Measurements from ENCODE around the gene HS3ST4.

HS3ST4 gene

DNA sequence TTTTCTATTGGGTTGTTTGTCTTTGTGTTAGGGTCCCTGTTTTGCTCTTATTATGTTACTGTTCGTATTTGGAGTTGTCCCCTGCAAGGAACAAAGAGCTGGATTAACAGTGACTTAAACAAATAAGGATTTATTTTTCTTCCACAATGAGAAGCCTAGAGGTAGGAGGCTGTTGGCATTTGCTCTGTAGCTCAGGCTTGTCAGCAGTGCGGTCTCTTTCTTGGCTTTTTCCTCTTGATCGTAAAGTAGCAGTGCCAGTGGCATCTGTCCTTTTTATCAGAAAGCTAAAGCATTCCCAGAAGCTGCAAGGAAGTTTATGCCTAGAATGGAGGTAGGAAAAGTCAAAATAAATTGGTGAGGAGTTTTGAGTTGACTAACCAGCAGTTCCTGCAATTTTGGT is 154.1 kb downstream of the HS3ST4 start:
- Histone ChIP-seq H3K27ac (ENCODE audit: low read depth, low read length) (no peak overlapping the region), H3K4me1 (ENCODE audit: control insufficient read depth, insufficient read depth, low read length) (no peaks in the 10 kb centered on the region), H3K9ac (ENCODE audit: low read length) (no peak overlapping the region), H3K4me3 (ENCODE audit: low read length) (no peak overlapping the region), H3K36me3 (ENCODE audit: control insufficient read depth, insufficient read depth, low read length) (no peaks in the 10 kb centered on the region), H3K27me3 (ENCODE audit: control insufficient read depth, insufficient read depth, low read length) (no peaks in the 10 kb centered on the region)

DNA sequence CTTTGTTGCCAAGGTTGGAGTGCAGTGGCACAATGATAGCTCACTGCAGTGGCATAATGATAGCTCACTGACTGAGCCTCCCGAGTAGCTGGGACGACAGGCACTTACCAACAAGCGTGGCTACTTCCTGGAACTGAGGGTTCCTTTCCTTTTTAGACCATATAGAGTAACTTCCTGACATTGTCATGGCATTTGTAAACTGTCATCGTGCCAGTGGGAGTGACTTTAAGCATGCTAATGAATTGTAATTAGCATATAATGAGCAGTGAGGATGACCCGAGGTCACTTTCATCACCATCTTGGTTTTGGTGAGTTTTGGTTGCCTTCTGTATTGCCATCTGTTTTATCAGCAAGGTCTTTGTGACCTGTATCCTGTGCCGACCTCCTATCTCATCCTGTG is 162.4 kb downstream of the HS3ST4 start:
- Histone ChIP-seq H3K4me3 (ENCODE audit: low read length) (no peak overlapping the region), H3K27me3 (ENCODE audit: control insufficient read depth, insufficient read depth, low read length) (no peaks in the 10 kb centered on the region), H3K36me3 (ENCODE audit: control insufficient read depth, insufficient read depth, low read length) (no peaks in the 10 kb centered on the region), H3K27ac (ENCODE audit: low read depth, low read length) (no peak overlapping the region), H3K9ac (ENCODE audit: low read length) (no peak overlapping the region), H3K4me1 (ENCODE audit: control insufficient read depth, insufficient read depth, low read length) (no peaks in the 10 kb centered on the region)

DNA sequence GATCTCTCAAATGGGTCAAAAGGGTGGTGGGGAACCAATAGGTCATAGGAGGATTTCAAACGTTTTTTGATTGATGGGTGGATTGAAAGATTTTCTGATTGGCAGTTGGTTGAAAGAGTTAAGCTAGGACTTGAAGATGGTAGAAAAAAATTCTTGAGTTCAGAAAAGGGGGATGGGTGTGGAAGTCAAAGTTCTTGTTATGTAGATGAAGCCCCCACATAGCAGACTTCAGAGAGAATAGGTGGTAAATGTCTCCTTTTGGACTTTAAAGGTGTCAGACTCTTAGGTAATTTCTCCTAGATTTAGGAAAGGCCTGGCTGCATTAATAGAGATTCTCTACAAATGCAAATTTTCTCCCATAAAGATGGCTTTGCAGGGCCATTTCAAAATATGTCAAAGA is 163.3 kb downstream of the HS3ST4 start:
- Histone ChIP-seq H3K4me1 (ENCODE audit: control insufficient read depth, insufficient read depth, low read length) (no peaks in the 10 kb centered on the region), H3K27ac (ENCODE audit: low read depth, low read length) (no peak overlapping the region), H3K27me3 (ENCODE audit: control insufficient read depth, insufficient read depth, low read length) (no peaks in the 10 kb centered on the region)

DNA sequence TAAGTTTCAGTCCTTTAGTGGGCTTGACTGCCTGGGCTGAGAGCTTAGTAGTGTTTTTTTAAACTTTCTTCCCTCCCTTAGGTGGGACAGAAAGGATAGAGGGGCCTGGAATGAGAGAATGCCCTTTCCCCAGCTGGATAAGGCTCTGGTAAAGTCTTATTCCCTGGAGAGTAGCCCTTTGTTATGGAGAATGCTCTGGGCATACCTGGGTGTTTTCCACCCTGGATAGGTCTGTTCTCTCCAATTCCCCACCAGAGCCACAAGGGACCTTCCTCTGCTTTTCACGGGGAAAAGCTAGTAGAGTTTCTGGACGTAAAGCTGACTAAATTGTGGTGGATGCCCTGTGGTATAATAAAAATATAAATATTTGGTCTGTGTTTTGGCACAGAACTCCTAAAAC is 164.1 kb downstream of the HS3ST4 start:
- Histone ChIP-seq H3K9ac (ENCODE audit: low read length) (no peak overlapping the region), H3K4me1 (ENCODE audit: control insufficient read depth, insufficient read depth, low read length) (no peaks in the 10 kb centered on the region), H3K27ac (ENCODE audit: low read depth, low read length) (no peak overlapping the region), H3K27me3 (ENCODE audit: control insufficient read depth, insufficient read depth, low read length) (no peaks in the 10 kb centered on the region), H3K36me3 (ENCODE audit: control insufficient read depth, insufficient read depth, low read length) (no peaks in the 10 kb centered on the region), H3K4me3 (ENCODE audit: low read length) (no peak overlapping the region)

More for the DNA sequence above, 163.3 kb downstream of the HS3ST4 start:
- Histone ChIP-seq H3K9ac (ENCODE audit: low read length) (no peak overlapping the region), H3K4me3 (ENCODE audit: low read length) (no peak overlapping the region), H3K36me3 (ENCODE audit: control insufficient read depth, insufficient read depth, low read length) (no peaks in the 10 kb centered on the region)

DNA sequence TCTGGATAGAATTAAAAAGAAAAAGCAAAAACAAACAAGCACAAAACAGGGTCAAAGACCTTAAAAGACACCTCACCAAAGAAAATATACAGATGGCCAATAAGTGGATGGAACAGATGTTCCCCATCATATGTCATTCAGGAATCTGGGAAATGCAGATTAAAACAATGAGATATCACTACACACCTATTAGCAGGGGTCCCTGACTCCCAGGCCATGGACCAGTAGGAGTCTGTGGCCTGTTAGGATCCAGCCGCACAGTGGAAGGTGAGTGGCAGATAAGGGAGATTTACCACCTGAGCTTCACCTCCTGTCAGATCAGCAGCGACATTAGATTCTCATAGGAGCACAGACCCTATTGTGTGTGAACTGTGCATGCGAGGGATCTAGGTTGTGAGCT is 167.9 kb downstream of the HS3ST4 start:
- no peaks in the 10 kb centered on the region for H3K27me3 ChIP-seq (ENCODE audit: control insufficient read depth, insufficient read depth, low read length)
- no peaks in the 10 kb centered on the region for H3K36me3 ChIP-seq (ENCODE audit: control insufficient read depth, insufficient read depth, low read length)
- no peaks in the 10 kb centered on the region for H3K4me1 ChIP-seq (ENCODE audit: control insufficient read depth, insufficient read depth, low read length)
- no peak overlapping the region for H3K4me3 ChIP-seq (ENCODE audit: low read length)
- no peak overlapping the region for H3K9ac ChIP-seq (ENCODE audit: low read length)
- H3K27ac ChIP-seq (ENCODE audit: low read depth, low read length), result no peak overlapping the region

DNA sequence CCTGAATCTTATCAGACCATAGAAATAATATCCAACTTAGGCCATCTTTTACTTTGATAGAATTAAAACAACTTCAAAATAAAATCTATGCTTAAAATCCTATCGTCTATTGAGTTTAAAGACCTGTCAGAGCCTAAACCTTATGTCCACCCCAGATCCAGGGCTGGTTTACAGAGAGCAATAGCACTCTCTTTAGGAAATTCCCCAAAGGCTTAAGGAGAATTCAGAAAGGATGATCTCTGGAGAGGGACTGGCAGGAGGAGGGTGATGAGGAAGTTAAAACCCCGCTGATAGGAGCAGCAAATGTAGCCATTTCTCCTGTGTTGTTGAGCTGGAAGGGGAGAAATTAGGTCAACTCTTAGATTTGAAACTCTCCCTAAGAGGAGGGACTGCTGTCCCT is 175.3 kb downstream of the HS3ST4 start:
- no peaks in the 10 kb centered on the region for H3K27me3 ChIP-seq (ENCODE audit: control insufficient read depth, insufficient read depth, low read length)
- H3K4me1 ChIP-seq (ENCODE audit: control insufficient read depth, insufficient read depth, low read length), result no peaks in the 10 kb centered on the region
- H3K4me3 ChIP-seq (ENCODE audit: low read length), result no peak overlapping the region
- H3K36me3 ChIP-seq (ENCODE audit: control insufficient read depth, insufficient read depth, low read length), result no peaks in the 10 kb centered on the region
- H3K9ac ChIP-seq (ENCODE audit: low read length), result no peak overlapping the region
- H3K27ac ChIP-seq (ENCODE audit: low read depth, low read length), result no peak overlapping the region

DNA sequence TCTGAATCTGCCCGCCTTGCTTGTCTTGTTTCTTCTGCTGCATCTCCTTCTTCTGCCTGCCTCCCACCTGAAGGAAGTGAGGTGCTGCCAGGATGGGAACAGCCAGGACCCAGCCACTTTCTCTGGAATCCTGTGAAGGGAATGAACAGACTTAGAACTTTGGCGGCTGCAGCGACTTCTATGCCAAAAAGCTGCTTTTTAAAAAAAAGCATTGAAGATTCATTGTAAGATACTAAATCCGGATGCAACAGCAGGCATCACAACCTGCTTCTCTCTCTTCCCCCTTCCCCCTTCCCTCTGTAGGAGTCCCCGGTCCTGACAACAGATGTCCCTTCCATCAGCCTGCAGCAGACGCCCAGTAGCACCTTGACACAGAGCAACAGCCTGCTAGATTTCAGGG is 176.3 kb downstream of the HS3ST4 start:
- no peak overlapping the region for H3K4me3 ChIP-seq (ENCODE audit: low read length)
- H3K9ac ChIP-seq (ENCODE audit: low read length), result no peak overlapping the region
- H3K36me3 ChIP-seq (ENCODE audit: control insufficient read depth, insufficient read depth, low read length), result no peaks in the 10 kb centered on the region
- H3K4me1 ChIP-seq (ENCODE audit: control insufficient read depth, insufficient read depth, low read length), result no peaks in the 10 kb centered on the region
- H3K27me3 ChIP-seq (ENCODE audit: control insufficient read depth, insufficient read depth, low read length), result no peaks in the 10 kb centered on the region
- H3K27ac ChIP-seq (ENCODE audit: low read depth, low read length), result no peak overlapping the region

DNA sequence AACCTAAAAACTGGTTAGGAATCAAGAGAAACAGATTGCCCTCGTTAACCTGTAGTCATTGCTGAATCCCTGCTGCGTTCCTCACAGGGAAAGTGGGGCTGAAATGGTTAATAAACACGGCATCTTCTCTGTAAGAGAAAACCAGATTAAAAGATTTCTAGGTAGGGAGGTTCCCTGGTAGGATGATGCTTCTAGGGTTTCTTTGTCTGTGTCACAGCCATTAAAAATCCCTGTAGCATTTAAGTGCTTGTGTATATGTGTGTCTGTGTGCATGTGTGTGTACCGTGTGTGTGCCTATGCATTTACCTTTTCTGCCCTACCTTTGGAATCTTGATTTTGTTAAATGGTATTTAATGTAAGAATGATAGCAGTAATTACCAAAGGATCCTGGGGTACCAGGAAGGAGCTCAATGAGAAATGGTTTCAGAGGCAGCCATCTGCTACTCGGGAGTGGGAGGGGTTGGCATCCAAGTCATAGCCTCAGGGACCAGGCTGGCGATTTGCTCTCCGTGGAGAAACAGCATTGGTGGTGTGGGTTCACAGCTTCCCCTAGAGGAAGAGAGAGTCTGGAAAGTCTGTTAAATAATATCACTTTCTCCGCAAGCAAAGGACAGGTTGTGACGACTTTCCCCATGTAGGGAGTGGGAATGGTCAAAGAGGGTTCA is 177.1 kb downstream of the HS3ST4 start:
- H3K4me1 ChIP-seq (ENCODE audit: control insufficient read depth, insufficient read depth, low read length), result no peaks in the 10 kb centered on the region
- H3K27me3 ChIP-seq (ENCODE audit: control insufficient read depth, insufficient read depth, low read length), result no peaks in the 10 kb centered on the region
- no peak overlapping the region for H3K9ac ChIP-seq (ENCODE audit: low read length)
- no peak overlapping the region for H3K4me3 ChIP-seq (ENCODE audit: low read length)
- no peak overlapping the region for H3K27ac ChIP-seq (ENCODE audit: low read depth, low read length)
- no peaks in the 10 kb centered on the region for H3K36me3 ChIP-seq (ENCODE audit: control insufficient read depth, insufficient read depth, low read length)

DNA sequence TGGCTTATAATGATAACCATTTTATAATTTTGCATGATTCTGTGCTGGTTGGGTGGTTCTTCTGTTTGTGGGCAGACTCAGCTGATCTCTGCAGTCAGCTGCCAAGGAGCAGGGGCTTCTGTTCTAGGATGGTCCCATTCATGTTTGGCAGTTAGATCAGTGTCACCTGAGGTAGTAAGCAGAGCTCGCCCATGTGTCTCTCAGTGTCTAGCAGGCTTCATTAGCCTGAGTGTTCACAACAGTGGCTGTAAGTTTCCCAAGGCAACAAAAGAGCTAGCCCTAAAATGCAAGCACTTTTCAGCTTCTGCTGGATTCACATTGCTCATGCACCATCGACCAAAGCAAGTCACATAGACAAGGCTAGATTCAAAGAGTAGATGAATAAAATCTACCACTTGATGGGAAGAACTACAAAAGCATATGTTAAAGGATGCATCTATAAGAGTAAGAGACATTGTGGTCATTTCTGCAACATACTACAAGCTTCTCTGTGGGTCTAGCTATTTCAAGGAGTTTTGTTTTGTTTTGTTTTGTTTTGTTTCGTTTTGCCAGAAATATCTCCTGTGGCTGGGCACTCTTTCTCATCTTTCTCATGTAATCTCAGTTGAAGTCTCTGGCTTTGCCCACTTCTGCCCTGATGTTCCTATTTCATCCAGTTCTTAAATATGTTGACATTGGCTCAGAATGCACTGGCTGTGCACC is 180.8 kb downstream of the HS3ST4 start:
- no peak overlapping the region for H3K4me3 ChIP-seq (ENCODE audit: low read length)
- H3K9ac ChIP-seq (ENCODE audit: low read length), result no peak overlapping the region
- H3K4me1 ChIP-seq (ENCODE audit: control insufficient read depth, insufficient read depth, low read length), result no peaks in the 10 kb centered on the region
- no peaks in the 10 kb centered on the region for H3K27me3 ChIP-seq (ENCODE audit: control insufficient read depth, insufficient read depth, low read length)
- no peaks in the 10 kb centered on the region for H3K36me3 ChIP-seq (ENCODE audit: control insufficient read depth, insufficient read depth, low read length)
- no peak overlapping the region for H3K27ac ChIP-seq (ENCODE audit: low read depth, low read length)

DNA sequence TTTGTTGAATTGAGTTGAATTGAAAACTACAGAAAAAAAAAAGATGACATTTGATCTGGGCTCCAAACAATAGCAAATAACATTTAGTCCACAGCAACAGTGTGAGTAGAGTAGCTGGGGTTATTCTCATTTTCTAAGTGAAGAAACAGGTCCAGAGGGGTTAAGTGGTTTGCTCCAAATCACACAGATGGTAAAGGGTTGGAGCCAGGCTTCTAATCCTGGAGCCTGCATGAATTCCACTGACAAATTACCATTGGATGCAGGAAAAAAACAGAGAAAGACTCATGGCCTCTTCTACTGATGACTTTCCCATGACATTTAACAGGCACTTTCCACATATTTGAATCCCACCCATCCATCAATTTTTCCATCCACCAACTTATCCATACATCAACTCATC is 182.4 kb downstream of the HS3ST4 start:
- no peaks in the 10 kb centered on the region for H3K4me1 ChIP-seq (ENCODE audit: control insufficient read depth, insufficient read depth, low read length)
- H3K27me3 ChIP-seq (ENCODE audit: control insufficient read depth, insufficient read depth, low read length), result no peaks in the 10 kb centered on the region
- H3K4me3 ChIP-seq (ENCODE audit: low read length), result no peak overlapping the region
- no peak overlapping the region for H3K27ac ChIP-seq (ENCODE audit: low read depth, low read length)
- H3K36me3 ChIP-seq (ENCODE audit: control insufficient read depth, insufficient read depth, low read length), result no peaks in the 10 kb centered on the region
- no peak overlapping the region for H3K9ac ChIP-seq (ENCODE audit: low read length)

DNA sequence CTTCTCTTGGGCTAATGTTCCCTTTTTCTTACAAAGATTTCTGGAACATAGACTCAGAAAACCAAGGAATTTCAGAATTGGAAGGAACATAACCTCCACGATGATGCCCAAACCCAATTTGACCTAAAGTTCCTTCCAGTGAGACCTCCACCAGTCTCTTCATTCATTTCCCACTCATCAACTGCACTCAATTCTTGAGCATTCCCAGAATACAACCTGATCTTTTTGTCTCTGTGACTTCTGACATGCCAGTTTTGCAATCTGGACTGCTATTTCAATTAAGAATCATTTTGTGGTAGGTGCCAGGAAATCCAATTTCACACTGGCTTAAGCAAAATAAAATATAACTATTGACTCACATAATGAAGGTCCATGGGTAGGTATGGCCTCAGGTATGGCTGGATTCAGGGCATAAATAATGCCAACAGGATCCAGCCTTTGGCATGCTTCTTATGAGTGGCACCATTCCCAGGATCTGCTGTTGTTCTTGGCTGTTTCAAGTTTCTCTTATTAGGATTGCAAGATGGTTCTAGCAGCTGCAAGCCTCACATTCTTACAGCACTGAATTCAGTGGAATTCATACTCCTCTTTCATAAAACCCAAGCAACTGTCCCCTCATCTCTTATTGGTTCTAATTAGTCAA is 184.3 kb downstream of the HS3ST4 start:
- Histone ChIP-seq H3K4me3 (ENCODE audit: low read length) (no peak overlapping the region), H3K27me3 (ENCODE audit: control insufficient read depth, insufficient read depth, low read length) (no peaks in the 10 kb centered on the region), H3K36me3 (ENCODE audit: control insufficient read depth, insufficient read depth, low read length) (no peaks in the 10 kb centered on the region), H3K9ac (ENCODE audit: low read length) (no peak overlapping the region), H3K4me1 (ENCODE audit: control insufficient read depth, insufficient read depth, low read length) (no peaks in the 10 kb centered on the region), H3K27ac (ENCODE audit: low read depth, low read length) (no peak overlapping the region)

DNA sequence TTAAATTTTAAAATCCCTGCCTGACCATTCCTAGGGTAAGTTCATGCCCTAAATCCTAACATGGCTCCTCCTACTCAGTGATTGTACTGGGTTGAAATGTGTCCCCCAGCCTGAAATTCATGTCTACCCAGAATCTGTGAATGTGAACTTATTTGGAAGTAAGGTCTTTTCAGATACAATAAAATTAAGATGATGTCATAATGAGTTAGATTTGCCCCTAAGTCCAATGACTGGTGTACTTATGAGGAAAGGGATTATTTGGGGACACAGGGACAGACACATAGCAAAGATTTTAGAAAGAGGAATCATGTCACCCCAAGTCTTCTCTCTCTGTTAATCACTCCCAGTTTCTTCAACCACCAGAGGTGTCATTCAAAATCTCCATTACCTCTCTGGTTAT is 185.3 kb downstream of the HS3ST4 start:
- Histone ChIP-seq H3K4me3 (ENCODE audit: low read length) (no peak overlapping the region), H3K4me1 (ENCODE audit: control insufficient read depth, insufficient read depth, low read length) (no peaks in the 10 kb centered on the region), H3K27me3 (ENCODE audit: control insufficient read depth, insufficient read depth, low read length) (no peaks in the 10 kb centered on the region), H3K9ac (ENCODE audit: low read length) (no peak overlapping the region), H3K36me3 (ENCODE audit: control insufficient read depth, insufficient read depth, low read length) (no peaks in the 10 kb centered on the region), H3K27ac (ENCODE audit: low read depth, low read length) (no peak overlapping the region)

DNA sequence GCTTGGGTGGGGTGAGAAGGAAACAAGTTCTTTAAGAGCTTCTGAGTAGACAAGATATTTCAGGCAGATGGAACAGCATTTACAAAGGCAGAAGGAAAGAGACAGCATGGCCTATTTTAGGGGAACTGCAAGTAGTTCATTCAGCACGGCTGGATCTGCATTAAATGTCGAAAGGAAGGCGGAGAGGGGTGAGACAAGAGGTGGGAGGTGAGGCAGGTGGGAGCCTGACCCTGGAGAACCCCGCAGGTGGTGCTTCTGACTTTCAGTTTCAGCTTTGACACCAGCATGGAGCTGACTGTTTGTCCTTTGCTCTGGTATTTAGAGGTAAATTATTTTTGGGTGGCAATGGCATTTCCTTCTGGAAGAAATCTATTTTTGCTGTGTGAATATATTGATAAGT is 194.8 kb downstream of the HS3ST4 start:
- H3K9ac ChIP-seq (ENCODE audit: low read length), result no peak overlapping the region
- no peak overlapping the region for H3K27ac ChIP-seq (ENCODE audit: low read depth, low read length)
- H3K27me3 ChIP-seq (ENCODE audit: control insufficient read depth, insufficient read depth, low read length), result no peaks in the 10 kb centered on the region
- H3K36me3 ChIP-seq (ENCODE audit: control insufficient read depth, insufficient read depth, low read length), result no peaks in the 10 kb centered on the region
- H3K4me1 ChIP-seq (ENCODE audit: control insufficient read depth, insufficient read depth, low read length), result no peaks in the 10 kb centered on the region
- H3K4me3 ChIP-seq (ENCODE audit: low read length), result no peak overlapping the region
